Measurements from ENCODE around the gene PLLP. TPM values are rescaled to one million over a fixed set of nuclear protein-coding genes. Genes with fewer than 3 reads are reported as not detected.

The PLLP gene, protein sequence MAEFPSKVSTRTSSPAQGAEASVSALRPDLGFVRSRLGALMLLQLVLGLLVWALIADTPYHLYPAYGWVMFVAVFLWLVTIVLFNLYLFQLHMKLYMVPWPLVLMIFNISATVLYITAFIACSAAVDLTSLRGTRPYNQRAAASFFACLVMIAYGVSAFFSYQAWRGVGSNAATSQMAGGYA
- total RNA-seq (2014; rRNA removed; shearing (Covaris generic)) (2.1 and 6.1 TPM in 2 replicates), polyA plus RNA-seq (2016; fragmentation: Nextera tagmentation; extraction: Ambion mirVana) (1.3 and 1.9 TPM in 2 replicates)
- long read RNA-seq, transcript PLLP-201 (4 exons, 1,512 nt): major isoform, 9 of 11 reads
- long read RNA-seq, partial matches to known transcripts: 1 of 11 reads
- long read RNA-seq, other reads (novel, unspliced or antisense): 1 of 11 reads

DNA sequence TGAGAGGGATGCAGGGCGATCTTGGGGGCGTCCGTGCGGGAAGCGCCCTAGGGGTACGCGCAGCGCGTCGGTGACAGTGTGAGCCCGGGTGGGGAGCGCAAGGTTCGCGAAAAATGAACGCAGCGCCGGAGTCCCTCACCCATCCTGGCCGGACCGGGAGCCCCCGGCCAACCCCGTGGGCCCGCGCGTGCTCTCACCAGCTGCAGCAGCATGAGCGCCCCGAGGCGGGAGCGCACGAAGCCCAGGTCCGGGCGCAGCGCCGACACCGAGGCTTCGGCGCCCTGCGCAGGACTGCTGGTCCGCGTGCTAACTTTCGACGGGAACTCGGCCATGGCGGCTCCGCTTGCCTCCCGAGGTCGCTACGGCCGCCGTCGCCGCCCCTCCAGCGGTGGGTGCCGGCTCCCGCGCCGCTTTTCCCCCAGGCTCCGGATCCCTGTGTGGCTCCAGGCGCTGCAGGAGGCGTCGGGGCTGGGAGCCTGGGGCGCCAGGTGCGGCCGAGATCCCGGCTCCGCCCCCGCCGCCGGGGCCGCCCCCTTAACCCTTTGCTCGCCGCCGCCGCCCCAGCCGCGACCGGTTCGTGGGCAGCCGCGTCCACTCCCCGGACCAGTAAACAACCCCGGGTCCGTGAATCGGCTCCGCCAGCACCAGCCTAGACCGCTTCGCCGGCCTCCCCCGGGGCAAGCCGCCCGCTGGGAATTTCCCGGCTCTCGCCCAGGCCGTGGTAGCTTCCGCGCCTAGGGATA is at the start of gene PLLP:
PLLP (minus strand) TSS at position 464 of the 743 bp plus-strand sequence; CDS start at position 332, 132 bp downstream.
- no peaks in the 10 kb centered on the region for H4K20me1 ChIP-seq (replicated peaks; ENCODE audit: insufficient read depth)
- DNase-seq (ENCODE audit: low spot score) (peak; percentile 68), ATAC-seq (peak; percentile 77)
- Mint-ChIP-seq H3K27me3 (ENCODE audit: insufficient read depth, low read depth, poor library complexity) (peaks cover 29% of the 10 kb centered on the region), H3K27ac (no peak within 1 kb of the TSS), H3K4me3 (peak within 1 kb of the TSS; percentile 85), H3K4me1 (peaks cover 6% of the 10 kb centered on the region; the same call in 1 of the 3 replicates), H3K36me3 (ENCODE audit: low read depth) (no peaks in the 10 kb centered on the region), H3K9me3 (peaks cover 3% of the 10 kb centered on the region; the same call in 1 of the 3 replicates)
- peak within 1 kb of the TSS; percentile 81 for H3K4me3 ChIP-seq
- peak within 1 kb of the TSS; percentile 99 for H2AFZ ChIP-seq
- TF ChIP-seq ZNF114 (CRISPR knock-in tag; IDR thresholded peaks at IDR 0.05) (no peak), POLR2AphosphoS5 (IDR thresholded peaks at IDR 0.05; ENCODE audit: low read depth) (0 out of 2 replicates have a peak, but pooled peaks have one; percentile 19)
- H3K27ac ChIP-seq (ENCODE audit: low read depth): no peak within 1 kb of the TSS
- no peaks in the 10 kb centered on the region for H3F3A ChIP-seq (replicated peaks; ENCODE audit: low read depth)
- no peaks in the 10 kb centered on the region for H3K79me2 ChIP-seq (replicated peaks; ENCODE audit: insufficient read depth)
- H3K36me3 ChIP-seq (ENCODE audit: insufficient read depth): no peaks in the 10 kb centered on the region
- H3K9me2 ChIP-seq (ENCODE audit: insufficient read depth): no peaks in the 10 kb centered on the region
- no peaks in the 10 kb centered on the region for H3K4me1 ChIP-seq (ENCODE audit: insufficient read depth)
- peak within 1 kb of the TSS; percentile 84 for H3K4me2 ChIP-seq
- H3K27me3 ChIP-seq (ENCODE audit: insufficient read depth): peaks cover 38% of the 10 kb centered on the region

DNA sequence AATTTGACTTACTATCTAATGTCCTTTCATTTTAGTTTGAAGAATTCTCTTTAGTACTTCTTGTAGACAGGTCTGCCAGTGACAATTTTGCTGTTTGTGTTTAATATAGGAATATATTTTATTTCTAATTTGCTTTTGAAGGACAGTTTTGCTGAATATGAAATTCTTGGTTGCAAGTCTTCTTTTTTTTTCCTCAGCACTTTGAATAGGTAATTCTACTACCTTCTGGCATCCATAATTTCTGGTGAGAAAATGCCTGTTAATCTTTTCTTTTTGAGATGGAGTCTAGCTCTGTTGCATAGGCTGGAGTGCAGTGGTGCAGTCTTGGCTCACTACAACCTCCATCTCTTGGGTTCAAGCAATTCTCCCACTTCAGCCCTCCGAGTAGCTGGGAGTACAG is 48.9 kb upstream of the PLLP start:
- Mint-ChIP-seq H3K27ac (no peak overlapping the region), H3K4me1 (no peaks in the 10 kb centered on the region), H3K4me3 (no peak overlapping the region), H3K9me3 (peaks cover 3% of the 10 kb centered on the region; the same call in 1 of the 3 replicates), H3K36me3 (ENCODE audit: low read depth) (no peaks in the 10 kb centered on the region), H3K27me3 (ENCODE audit: insufficient read depth, low read depth, poor library complexity) (no peaks in the 10 kb centered on the region)
- Histone ChIP-seq H3K36me3 (ENCODE audit: insufficient read depth) (no peaks in the 10 kb centered on the region), H3K9me2 (ENCODE audit: insufficient read depth) (no peaks in the 10 kb centered on the region), H3K27me3 (ENCODE audit: insufficient read depth) (no peaks in the 10 kb centered on the region; the same call in 1 of the 2 replicates), H2AFZ (no peak overlapping the region), H3K4me3 (no peak overlapping the region), H3K4me2 (no peak overlapping the region), H4K20me1 (replicated peaks; ENCODE audit: insufficient read depth) (no peaks in the 10 kb centered on the region), H3K79me2 (replicated peaks; ENCODE audit: insufficient read depth) (no peaks in the 10 kb centered on the region), H3F3A (replicated peaks; ENCODE audit: low read depth) (no peaks in the 10 kb centered on the region), H3K27ac (ENCODE audit: low read depth) (no peak overlapping the region), H3K4me1 (ENCODE audit: insufficient read depth) (no peaks in the 10 kb centered on the region)
- ATAC-seq (no peak), DNase-seq (ENCODE audit: low spot score) (no peak)
- TF ChIP-seq ZNF114 (CRISPR knock-in tag; IDR thresholded peaks at IDR 0.05): no peak
- TF ChIP-seq EZH2 (IDR thresholded peaks at IDR 0.05; ENCODE audit: low read depth, unreplicated experiment): no peak
- TF ChIP-seq JUNB (IDR thresholded peaks at IDR 0.05; ENCODE audit: unreplicated experiment): no peak
- TF ChIP-seq STAT1 (IDR thresholded peaks at IDR 0.05; ENCODE audit: unreplicated experiment): no peak
- TF ChIP-seq POLR2AphosphoS5 (IDR thresholded peaks at IDR 0.05; ENCODE audit: low read depth): no peak
- TF ChIP-seq, protein P1, sequence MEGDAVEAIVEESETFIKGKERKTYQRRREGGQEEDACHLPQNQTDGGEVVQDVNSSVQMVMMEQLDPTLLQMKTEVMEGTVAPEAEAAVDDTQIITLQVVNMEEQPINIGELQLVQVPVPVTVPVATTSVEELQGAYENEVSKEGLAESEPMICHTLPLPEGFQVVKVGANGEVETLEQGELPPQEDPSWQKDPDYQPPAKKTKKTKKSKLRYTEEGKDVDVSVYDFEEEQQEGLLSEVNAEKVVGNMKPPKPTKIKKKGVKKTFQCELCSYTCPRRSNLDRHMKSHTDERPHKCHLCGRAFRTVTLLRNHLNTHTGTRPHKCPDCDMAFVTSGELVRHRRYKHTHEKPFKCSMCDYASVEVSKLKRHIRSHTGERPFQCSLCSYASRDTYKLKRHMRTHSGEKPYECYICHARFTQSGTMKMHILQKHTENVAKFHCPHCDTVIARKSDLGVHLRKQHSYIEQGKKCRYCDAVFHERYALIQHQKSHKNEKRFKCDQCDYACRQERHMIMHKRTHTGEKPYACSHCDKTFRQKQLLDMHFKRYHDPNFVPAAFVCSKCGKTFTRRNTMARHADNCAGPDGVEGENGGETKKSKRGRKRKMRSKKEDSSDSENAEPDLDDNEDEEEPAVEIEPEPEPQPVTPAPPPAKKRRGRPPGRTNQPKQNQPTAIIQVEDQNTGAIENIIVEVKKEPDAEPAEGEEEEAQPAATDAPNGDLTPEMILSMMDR (conservative IDR thresholded peaks at IDR 0.05; ENCODE audit: low read depth in 2 of 2): no peak
- TF ChIP-seq, protein P2, sequence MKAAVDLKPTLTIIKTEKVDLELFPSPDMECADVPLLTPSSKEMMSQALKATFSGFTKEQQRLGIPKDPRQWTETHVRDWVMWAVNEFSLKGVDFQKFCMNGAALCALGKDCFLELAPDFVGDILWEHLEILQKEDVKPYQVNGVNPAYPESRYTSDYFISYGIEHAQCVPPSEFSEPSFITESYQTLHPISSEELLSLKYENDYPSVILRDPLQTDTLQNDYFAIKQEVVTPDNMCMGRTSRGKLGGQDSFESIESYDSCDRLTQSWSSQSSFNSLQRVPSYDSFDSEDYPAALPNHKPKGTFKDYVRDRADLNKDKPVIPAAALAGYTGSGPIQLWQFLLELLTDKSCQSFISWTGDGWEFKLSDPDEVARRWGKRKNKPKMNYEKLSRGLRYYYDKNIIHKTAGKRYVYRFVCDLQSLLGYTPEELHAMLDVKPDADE (IDR thresholded peaks at IDR 0.05): no peak
- TF ChIP-seq EZH2phosphoT487 (IDR thresholded peaks at IDR 0.05; ENCODE audit: unreplicated experiment): no peak
- TF ChIP-seq CREB1 (CRISPR knock-in tag; IDR thresholded peaks at IDR 0.05; ENCODE audit: low read depth): no peak
- TF ChIP-seq, protein P3, sequence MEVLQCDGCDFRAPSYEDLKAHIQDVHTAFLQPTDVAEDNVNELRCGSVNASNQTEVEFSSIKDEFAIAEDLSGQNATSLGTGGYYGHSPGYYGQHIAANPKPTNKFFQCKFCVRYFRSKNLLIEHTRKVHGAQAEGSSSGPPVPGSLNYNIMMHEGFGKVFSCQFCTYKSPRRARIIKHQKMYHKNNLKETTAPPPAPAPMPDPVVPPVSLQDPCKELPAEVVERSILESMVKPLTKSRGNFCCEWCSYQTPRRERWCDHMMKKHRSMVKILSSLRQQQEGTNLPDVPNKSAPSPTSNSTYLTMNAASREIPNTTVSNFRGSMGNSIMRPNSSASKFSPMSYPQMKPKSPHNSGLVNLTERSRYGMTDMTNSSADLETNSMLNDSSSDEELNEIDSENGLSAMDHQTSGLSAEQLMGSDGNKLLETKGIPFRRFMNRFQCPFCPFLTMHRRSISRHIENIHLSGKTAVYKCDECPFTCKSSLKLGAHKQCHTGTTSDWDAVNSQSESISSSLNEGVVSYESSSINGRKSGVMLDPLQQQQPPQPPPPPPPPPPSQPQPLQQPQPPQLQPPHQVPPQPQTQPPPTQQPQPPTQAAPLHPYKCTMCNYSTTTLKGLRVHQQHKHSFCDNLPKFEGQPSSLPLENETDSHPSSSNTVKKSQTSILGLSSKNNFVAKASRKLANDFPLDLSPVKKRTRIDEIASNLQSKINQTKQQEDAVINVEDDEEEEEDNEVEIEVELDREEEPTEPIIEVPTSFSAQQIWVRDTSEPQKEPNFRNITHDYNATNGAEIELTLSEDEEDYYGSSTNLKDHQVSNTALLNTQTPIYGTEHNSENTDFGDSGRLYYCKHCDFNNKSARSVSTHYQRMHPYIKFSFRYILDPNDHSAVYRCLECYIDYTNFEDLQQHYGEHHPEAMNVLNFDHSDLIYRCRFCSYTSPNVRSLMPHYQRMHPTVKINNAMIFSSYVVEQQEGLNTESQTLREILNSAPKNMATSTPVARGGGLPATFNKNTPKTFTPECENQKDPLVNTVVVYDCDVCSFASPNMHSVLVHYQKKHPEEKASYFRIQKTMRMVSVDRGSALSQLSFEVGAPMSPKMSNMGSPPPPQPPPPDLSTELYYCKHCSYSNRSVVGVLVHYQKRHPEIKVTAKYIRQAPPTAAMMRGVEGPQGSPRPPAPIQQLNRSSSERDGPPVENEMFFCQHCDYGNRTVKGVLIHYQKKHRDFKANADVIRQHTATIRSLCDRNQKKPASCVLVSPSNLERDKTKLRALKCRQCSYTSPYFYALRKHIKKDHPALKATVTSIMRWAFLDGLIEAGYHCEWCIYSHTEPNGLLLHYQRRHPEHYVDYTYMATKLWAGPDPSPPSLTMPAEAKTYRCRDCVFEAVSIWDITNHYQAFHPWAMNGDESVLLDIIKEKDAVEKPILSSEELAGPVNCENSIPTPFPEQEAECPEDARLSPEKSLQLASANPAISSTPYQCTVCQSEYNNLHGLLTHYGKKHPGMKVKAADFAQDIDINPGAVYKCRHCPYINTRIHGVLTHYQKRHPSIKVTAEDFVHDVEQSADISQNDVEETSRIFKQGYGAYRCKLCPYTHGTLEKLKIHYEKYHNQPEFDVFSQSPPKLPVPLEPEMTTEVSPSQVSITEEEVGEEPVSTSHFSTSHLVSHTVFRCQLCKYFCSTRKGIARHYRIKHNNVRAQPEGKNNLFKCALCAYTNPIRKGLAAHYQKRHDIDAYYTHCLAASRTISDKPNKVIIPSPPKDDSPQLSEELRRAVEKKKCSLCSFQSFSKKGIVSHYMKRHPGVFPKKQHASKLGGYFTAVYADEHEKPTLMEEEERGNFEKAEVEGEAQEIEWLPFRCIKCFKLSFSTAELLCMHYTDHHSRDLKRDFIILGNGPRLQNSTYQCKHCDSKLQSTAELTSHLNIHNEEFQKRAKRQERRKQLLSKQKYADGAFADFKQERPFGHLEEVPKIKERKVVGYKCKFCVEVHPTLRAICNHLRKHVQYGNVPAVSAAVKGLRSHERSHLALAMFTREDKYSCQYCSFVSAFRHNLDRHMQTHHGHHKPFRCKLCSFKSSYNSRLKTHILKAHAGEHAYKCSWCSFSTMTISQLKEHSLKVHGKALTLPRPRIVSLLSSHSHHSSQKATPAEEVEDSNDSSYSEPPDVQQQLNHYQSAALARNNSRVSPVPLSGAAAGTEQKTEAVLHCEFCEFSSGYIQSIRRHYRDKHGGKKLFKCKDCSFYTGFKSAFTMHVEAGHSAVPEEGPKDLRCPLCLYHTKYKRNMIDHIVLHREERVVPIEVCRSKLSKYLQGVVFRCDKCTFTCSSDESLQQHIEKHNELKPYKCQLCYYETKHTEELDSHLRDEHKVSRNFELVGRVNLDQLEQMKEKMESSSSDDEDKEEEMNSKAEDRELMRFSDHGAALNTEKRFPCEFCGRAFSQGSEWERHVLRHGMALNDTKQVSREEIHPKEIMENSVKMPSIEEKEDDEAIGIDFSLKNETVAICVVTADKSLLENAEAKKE (CRISPR knock-in tag; IDR thresholded peaks at IDR 0.05): no peak

All from GM23338 (cell line).